Endodermal cell (in vitro differentiated cells): ENCODE results near the gene F2RL3. TPM values are rescaled to one million over a fixed set of nuclear protein-coding genes. Genes with fewer than 3 reads are reported as not detected.
"Not testable (repeated sequence)": the region's sequence is repeated elsewhere in the genome, so short reads cannot be mapped to it uniquely, and the experiment has no call there.

ENCODE experiments used
- DNase-seq: peaks from one replicate; pipeline ENCODE4 v3.0.0-alpha.2; 2017
- H3K27ac ChIP-seq: 2 replicates; pipeline ENCODE4 v1.5.1; 2013; ENCODE audit warnings: mild to moderate bottlenecking, low read depth, low read length, moderate library complexity
- H3K27me3 ChIP-seq: 2 replicates; pipeline ENCODE4 v1.6.1; 2013; ENCODE audit warnings: mild to moderate bottlenecking, low read length, moderate library complexity; ENCODE audit not compliant: insufficient read depth, control insufficient read depth, poor library complexity, severe bottlenecking
- H3K36me3 ChIP-seq: 2 replicates; pipeline ENCODE4 v1.7.0; 2013; ENCODE audit warnings: mild to moderate bottlenecking, low read length, moderate library complexity; ENCODE audit not compliant: control insufficient read depth, insufficient read depth
- H3K4me1 ChIP-seq: one replicate; pipeline ENCODE4 v1.7.0; 2013; ENCODE audit warnings: low read length; ENCODE audit not compliant: control insufficient read depth, insufficient read depth
- H3K4me3 ChIP-seq: 2 replicates; pipeline ENCODE4 v1.5.1; 2013; ENCODE audit warnings: mild to moderate bottlenecking, low read length, moderate library complexity
- H3K9ac ChIP-seq: 2 replicates; pipeline ENCODE4 v1.6.1; 2013; ENCODE audit warnings: mild to moderate bottlenecking, low read length, moderate library complexity; ENCODE audit not compliant: poor library complexity, severe bottlenecking; ENCODE audit errors: extremely low read depth
- H3K9me3 ChIP-seq: 2 replicates; pipeline ENCODE4 v1.6.1; 2013; ENCODE audit warnings: mild to moderate bottlenecking, low read length, moderate library complexity; ENCODE audit not compliant: control insufficient read depth
- H3K27ac Mint-ChIP-seq: 2 replicates; pipeline ENCODE4 v1.8.0; 2020; ENCODE audit warnings: mixed read lengths
- H3K27me3 Mint-ChIP-seq: 2 replicates; pipeline ENCODE4 v1.8.0; 2021; ENCODE audit warnings: mild to moderate bottlenecking, mixed read lengths; ENCODE audit not compliant: insufficient read depth
- H3K36me3 Mint-ChIP-seq: 2 replicates; pipeline ENCODE4 v1.8.0; 2020; ENCODE audit warnings: low read depth, mixed read lengths
- H3K4me1 Mint-ChIP-seq: 2 replicates; pipeline ENCODE4 v1.8.0; 2020; ENCODE audit warnings: mixed read lengths
- H3K4me3 Mint-ChIP-seq: 2 replicates; pipeline ENCODE4 v1.8.0; 2020; ENCODE audit warnings: mild to moderate bottlenecking, moderate library complexity, mixed read lengths
- H3K9me3 Mint-ChIP-seq: 2 replicates; pipeline ENCODE4 v1.8.0; 2020; ENCODE audit warnings: mild to moderate bottlenecking, mixed read lengths
- CTCF ChIP-seq: fragments of 200-600 bp; sonication (generic); conservative IDR thresholded peaks from 2 replicates; pipeline ENCODE4 v1.5.0; 2021; ENCODE audit warnings: antibody characterized with exemption, mild to moderate bottlenecking
- WGBS, 2 experiments: methylation state at CpG; one replicate each; pipeline versions ENCODE4 v1.1.5 to v1.1.7; 2013; ENCODE audit warnings: missing lambda C conversion rate in 2 of 2, mixed read lengths in 1 of 2; ENCODE audit not compliant: insufficient coverage in 1 of 2, insufficient read length in 1 of 2; 5-methylcytosine and 5-hydroxymethylcytosine counted together
- total RNA-seq, 2 donors: library from RNA; stranded (reverse); fragmentation: NEBNext Ultra II Directional in 1 of 2; extraction: Animal tissue kit (Norgen Biotek cat#: 25700) in 1 of 2; gene quantifications; 2 replicates in 1 of 2; 3 replicates in 1 of 2; pipeline ENCODE4 v1.2.1, GENCODE V29; 2021

F2RL3 gene
- total RNA-seq, 2 donors from 2014 or later = not detected

GRCh38 chr19:16934489-16934888 lies 45.7 kb downstream of the F2RL3 start:
- Histone ChIP-seq H3K9ac (no peak overlapping the region), H3K36me3 (no peaks in the 10 kb centered on the region), H3K9me3 (peaks cover 10% of the 10 kb centered on the region), H3K27ac (no peak overlapping the region), H3K27me3 (no peaks in the 10 kb centered on the region), H3K4me3 (no peak overlapping the region), H3K4me1 (no peaks in the 10 kb centered on the region)
- no CpG with 5 or more reads among the region's 1 CpG for WGBS, 2 experiments
- H3K36me3 Mint-ChIP-seq = peaks cover 4% of the 10 kb centered on the region
- no peaks in the 10 kb centered on the region for H3K27me3 Mint-ChIP-seq
- H3K4me3 Mint-ChIP-seq = no peak overlapping the region
- no peak overlapping the region for H3K27ac Mint-ChIP-seq
- DNase-seq = no peak
- TF ChIP-seq CTCF = no peak
- peaks cover 19% of the 10 kb centered on the region for H3K9me3 Mint-ChIP-seq
- H3K4me1 Mint-ChIP-seq = no peaks in the 10 kb centered on the region

GRCh38 chr19:16936901-16937300 lies 48.1 kb downstream of the F2RL3 start:
- no peaks in the 10 kb centered on the region for H3K4me1 Mint-ChIP-seq
- H3K27ac ChIP-seq = no peak overlapping the region
- H3K36me3 Mint-ChIP-seq = peaks cover 4% of the 10 kb centered on the region
- no peaks in the 10 kb centered on the region for H3K27me3 Mint-ChIP-seq
- H3K36me3 ChIP-seq = no peaks in the 10 kb centered on the region
- no peak overlapping the region for H3K9ac ChIP-seq
- no peak overlapping the region for H3K27ac Mint-ChIP-seq
- H3K9me3 ChIP-seq = peaks cover 10% of the 10 kb centered on the region
- H3K27me3 ChIP-seq = no peaks in the 10 kb centered on the region
- WGBS, 2 experiments = 90% methylated on average over 2 of the region's 2 CpGs; no CpG with 5 or more reads in 1 of the 2 experiments
- peaks cover 19% of the 10 kb centered on the region for H3K9me3 Mint-ChIP-seq
- DNase-seq = no peak
- no peak overlapping the region for H3K4me3 ChIP-seq
- no peak for TF ChIP-seq CTCF
- no peaks in the 10 kb centered on the region for H3K4me1 ChIP-seq
- no peak overlapping the region for H3K4me3 Mint-ChIP-seq

GRCh38 chr19:16937796-16938195 lies 49.0 kb downstream of the F2RL3 start:
- peaks cover 10% of the 10 kb centered on the region for H3K9me3 ChIP-seq
- H3K36me3 Mint-ChIP-seq, H3K36me3 ChIP-seq, H3K27me3 ChIP-seq, H3K4me1 Mint-ChIP-seq, H3K27ac ChIP-seq, H3K27ac Mint-ChIP-seq, H3K4me1 ChIP-seq, H3K9ac ChIP-seq, H3K4me3 Mint-ChIP-seq, DNase-seq, H3K4me3 ChIP-seq, H3K27me3 Mint-ChIP-seq: not testable (repeated sequence)
- peaks cover 19% of the 10 kb centered on the region for H3K9me3 Mint-ChIP-seq
- WGBS, 2 experiments = 92% methylated on average over 7 to 12 of the region's 12 CpGs

- Histone ChIP-seq H3K9ac (no peak overlapping the region), H3K9me3 (peaks cover 10% of the 10 kb centered on the region), H3K27ac (no peak overlapping the region), H3K4me3 (no peak overlapping the region), H3K36me3 (no peaks in the 10 kb centered on the region), H3K4me1 (no peaks in the 10 kb centered on the region), H3K27me3 (no peaks in the 10 kb centered on the region)
- TF ChIP-seq CTCF = no peak
- no peak for DNase-seq
- Mint-ChIP-seq H3K4me3 (no peak overlapping the region), H3K27ac (no peak overlapping the region), H3K9me3 (peaks cover 19% of the 10 kb centered on the region), H3K4me1 (no peaks in the 10 kb centered on the region), H3K27me3 (no peaks in the 10 kb centered on the region), H3K36me3 (peaks cover 4% of the 10 kb centered on the region)
- WGBS, 2 experiments = 93 to 100% methylated on average over 3 to 11 of the region's 11 CpGs
Measured at GRCh38 chr19:16938211-16938610, 49.4 kb downstream of the F2RL3 start.

- not testable (repeated sequence) for H3K27me3 Mint-ChIP-seq, H3K9ac ChIP-seq, H3K27ac ChIP-seq, H3K4me3 ChIP-seq, H3K36me3 Mint-ChIP-seq, H3K27me3 ChIP-seq, H3K36me3 ChIP-seq, H3K4me1 ChIP-seq, DNase-seq, H3K27ac Mint-ChIP-seq, H3K4me1 Mint-ChIP-seq, H3K9me3 Mint-ChIP-seq, H3K4me3 Mint-ChIP-seq, H3K9me3 ChIP-seq
- 89 to 91% methylated on average over 1 to 5 of the region's 7 CpGs for WGBS, 2 experiments
Measured at GRCh38 chr19:16940063-16940462, 51.3 kb downstream of the F2RL3 start.
